SK-N-MC (cell line): Measurements from ENCODE around the gene GDF3.

Experiments used
- EZH2 ChIP-seq: fragments of 200-600 bp; sonication (generic); IDR thresholded peaks from one replicate; pipeline ENCODE4 v1.6.1; 2017; ENCODE audit warnings: antibody characterized with exemption
- FOXP2 ChIP-seq: optimal IDR thresholded peaks from 2 replicates; pipeline ENCODE3; 2011; ENCODE audit warnings: mild to moderate bottlenecking, moderate library complexity; ENCODE audit not compliant: insufficient read depth; ENCODE audit errors: extremely low read length, control extremely low read depth
- POLR2AphosphoS5 ChIP-seq: IDR thresholded peaks from 2 replicates; pipeline ENCODE4 v1.6.1; 2012; ENCODE audit warnings: mild to moderate bottlenecking, low read depth, low read length, borderline replicate concordance

GRCh38 chr12:7731486-7731885, 35.9 kb upstream of the GDF3 start:
- no peak for TF ChIP-seq EZH2
- TF ChIP-seq POLR2AphosphoS5: no peak
- TF ChIP-seq FOXP2: no peak
